ENCODE data around the gene TMPRSS9. TPM values are rescaled to one million over a fixed set of nuclear protein-coding genes. Genes with fewer than 3 reads are reported as not detected.

The TMPRSS9 gene
- total RNA-seq, 2 experiments from 2014 or later, result not detected

DNA sequence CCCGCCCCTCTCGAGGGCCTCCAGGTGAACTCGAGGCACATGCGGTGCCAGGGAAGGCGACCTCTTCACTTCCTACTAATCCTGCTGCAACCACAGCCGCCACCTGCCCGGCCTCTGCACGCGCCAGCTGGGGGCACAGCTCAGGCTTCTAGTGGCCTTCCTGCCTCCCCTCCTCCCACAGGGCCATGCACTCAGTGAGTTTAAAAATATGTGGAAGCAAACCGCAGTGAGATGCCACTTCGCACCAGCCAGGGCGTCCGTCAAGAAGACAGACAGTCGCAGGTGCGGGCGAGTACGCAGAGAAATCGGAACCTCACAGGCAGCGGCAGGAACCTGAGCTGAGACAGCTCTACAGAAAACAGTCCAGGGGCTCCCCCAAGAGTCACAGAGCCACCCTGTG is 86.3 kb downstream of the TMPRSS9 start:
- no peak overlapping the region for H3K27ac Mint-ChIP-seq
- ChIA-PET CTCF (no interaction called here), POLR2A (no interaction called here)
- H3K27me3 Mint-ChIP-seq, result no peaks in the 10 kb centered on the region
- intact Hi-C loops (cut with micrococcal nuclease), result no loop called here
- DNase-seq, result no peak
- H3K4me3 Mint-ChIP-seq, result no peak overlapping the region
- peaks cover 15% of the 10 kb centered on the region for H3K36me3 Mint-ChIP-seq
- peaks cover 12% of the 10 kb centered on the region for H3K4me1 Mint-ChIP-seq (ENCODE audit: low read depth)
- H3K9me3 Mint-ChIP-seq, result no peaks in the 10 kb centered on the region

DNA sequence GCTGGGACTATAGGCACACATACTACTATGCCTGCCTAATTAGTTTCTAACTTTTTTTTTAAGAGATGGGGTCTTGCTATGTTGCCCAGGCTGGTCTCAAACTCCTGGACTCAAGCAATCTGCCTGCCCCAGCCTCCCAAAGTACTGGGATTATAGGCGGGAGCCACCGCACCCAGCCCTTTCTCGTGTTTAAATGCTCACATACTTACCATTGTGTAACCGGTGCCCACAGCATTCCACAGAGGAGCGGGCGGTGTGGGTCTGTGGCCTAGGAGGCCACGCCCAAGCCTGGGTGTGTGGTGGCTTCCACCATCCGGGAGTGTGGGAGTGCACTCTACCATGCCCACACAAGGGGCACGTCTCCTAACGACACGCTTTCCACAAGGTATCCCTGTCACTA is 89.0 kb downstream of the TMPRSS9 start:
- Mint-ChIP-seq H3K36me3 (peaks cover 11% of the 10 kb centered on the region), H3K27ac (no peak overlapping the region), H3K27me3 (no peaks in the 10 kb centered on the region), H3K9me3 (no peaks in the 10 kb centered on the region), H3K4me1 (ENCODE audit: low read depth) (peaks cover 12% of the 10 kb centered on the region), H3K4me3 (no peak overlapping the region)
- ChIA-PET POLR2A (no interaction called here), CTCF (no interaction called here)
- intact Hi-C loops (cut with micrococcal nuclease), result no loop called here
- no peak for DNase-seq

DNA sequence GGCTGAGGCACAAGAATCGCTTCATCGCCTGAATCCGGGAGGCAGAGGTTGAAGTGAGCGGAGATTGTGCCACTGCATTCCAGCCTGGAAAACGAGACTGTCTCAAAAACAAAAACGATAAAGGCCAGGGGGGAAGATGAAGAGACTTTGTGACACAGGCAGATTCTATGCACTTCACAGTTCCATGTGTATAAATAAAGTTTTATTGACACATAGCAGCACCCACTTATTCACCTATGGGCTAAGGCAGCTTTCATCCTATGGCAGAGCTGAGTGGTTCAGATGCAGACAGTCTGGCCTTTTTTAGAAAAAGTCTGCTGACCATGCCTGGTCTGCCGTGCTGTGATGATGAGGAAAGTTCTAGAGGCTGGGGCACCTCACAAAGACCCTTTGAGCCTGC is 91.1 kb downstream of the TMPRSS9 start:
- no peaks in the 10 kb centered on the region for H3K9me3 Mint-ChIP-seq
- CTCF ChIA-PET, result interaction anchor here (0.5 kb wide), 1 partner anchor 12 kb away, joined by 4 read pairs; no protein-coding TSS in a partner anchor
- POLR2A ChIA-PET, result no interaction called here

GRCh38 chr19:2451741-2452140 is 91.7 kb downstream of the TMPRSS9 start:
- Mint-ChIP-seq H3K4me1 (ENCODE audit: low read depth) (peaks cover 20% of the 10 kb centered on the region), H3K27ac (no peak overlapping the region), H3K9me3 (no peaks in the 10 kb centered on the region), H3K27me3 (no peaks in the 10 kb centered on the region), H3K4me3 (no peak overlapping the region), H3K36me3 (peaks cover 12% of the 10 kb centered on the region)
- POLR2A ChIA-PET, result interaction anchor here (0.8 kb wide), 1 partner anchor 9 kb away, joined by 3 read pairs; no protein-coding TSS in a partner anchor
- no peak for DNase-seq
- intact Hi-C loops (cut with micrococcal nuclease), result loop anchor here (10.0 kb wide), 1 partner anchor 287 kb away; the partner anchor contains the start of gene DOT1L
- CTCF ChIA-PET, result no interaction called here

More for the DNA sequence above, 91.1 kb downstream of the TMPRSS9 start:
- Mint-ChIP-seq H3K4me1 (ENCODE audit: low read depth) (peaks cover 25% of the 10 kb centered on the region), H3K27me3 (no peaks in the 10 kb centered on the region), H3K27ac (no peak overlapping the region), H3K4me3 (no peak overlapping the region), H3K36me3 (peaks cover 13% of the 10 kb centered on the region)
- intact Hi-C loops (cut with micrococcal nuclease), result loop anchor here (10.0 kb wide), 1 partner anchor 286 kb away; the partner anchor contains the start of gene DOT1L
- no peak for DNase-seq

DNA sequence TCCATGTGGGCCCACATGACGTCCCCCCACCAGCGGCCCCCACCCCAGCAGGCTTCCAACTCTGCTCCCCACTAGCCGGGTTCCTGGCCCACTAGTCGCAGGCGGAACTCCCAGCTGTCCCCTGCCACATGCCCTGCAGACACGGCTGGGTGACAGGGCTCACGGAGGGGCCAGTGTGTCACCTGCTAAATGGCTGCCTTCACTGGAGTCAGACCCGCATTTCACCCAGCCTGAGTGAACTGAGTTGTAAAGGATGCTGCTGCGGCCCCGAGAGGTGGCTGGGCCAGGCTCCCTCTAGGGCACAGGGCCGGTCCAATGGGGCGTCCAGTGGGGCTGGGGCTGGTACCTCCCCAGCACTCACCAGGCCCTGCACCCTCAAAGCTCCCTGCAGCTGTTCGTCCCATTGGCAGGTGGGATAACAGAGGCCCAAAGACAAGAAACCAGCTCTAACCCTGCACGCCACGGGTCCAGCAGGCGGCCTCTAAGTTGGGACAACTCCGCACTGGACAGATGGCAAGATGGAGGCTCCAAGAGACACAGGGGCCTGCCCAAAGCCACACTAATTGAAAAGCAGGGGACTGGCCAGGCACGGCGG is 93.5 kb downstream of the TMPRSS9 start:
- DNase-seq, result no peak
- peaks cover 11% of the 10 kb centered on the region for H3K36me3 Mint-ChIP-seq
- H3K4me3 Mint-ChIP-seq, result no peak overlapping the region
- H3K27me3 Mint-ChIP-seq, result no peaks in the 10 kb centered on the region
- ChIA-PET CTCF (interaction anchor here (0.9 to 1.5 kb wide), 3 partner anchors 158 to 191 kb away, joined by 3 to 6 read pairs (median 3); no protein-coding TSS in a partner anchor), POLR2A (no interaction called here)
- no peak overlapping the region for H3K27ac Mint-ChIP-seq
- H3K9me3 Mint-ChIP-seq, result no peaks in the 10 kb centered on the region
- peaks cover 20% of the 10 kb centered on the region for H3K4me1 Mint-ChIP-seq (ENCODE audit: low read depth)
- intact Hi-C loops (cut with micrococcal nuclease), result loop anchor here (10.0 kb wide), 1 partner anchor 289 kb away; the partner anchor contains the start of gene DOT1L

DNA sequence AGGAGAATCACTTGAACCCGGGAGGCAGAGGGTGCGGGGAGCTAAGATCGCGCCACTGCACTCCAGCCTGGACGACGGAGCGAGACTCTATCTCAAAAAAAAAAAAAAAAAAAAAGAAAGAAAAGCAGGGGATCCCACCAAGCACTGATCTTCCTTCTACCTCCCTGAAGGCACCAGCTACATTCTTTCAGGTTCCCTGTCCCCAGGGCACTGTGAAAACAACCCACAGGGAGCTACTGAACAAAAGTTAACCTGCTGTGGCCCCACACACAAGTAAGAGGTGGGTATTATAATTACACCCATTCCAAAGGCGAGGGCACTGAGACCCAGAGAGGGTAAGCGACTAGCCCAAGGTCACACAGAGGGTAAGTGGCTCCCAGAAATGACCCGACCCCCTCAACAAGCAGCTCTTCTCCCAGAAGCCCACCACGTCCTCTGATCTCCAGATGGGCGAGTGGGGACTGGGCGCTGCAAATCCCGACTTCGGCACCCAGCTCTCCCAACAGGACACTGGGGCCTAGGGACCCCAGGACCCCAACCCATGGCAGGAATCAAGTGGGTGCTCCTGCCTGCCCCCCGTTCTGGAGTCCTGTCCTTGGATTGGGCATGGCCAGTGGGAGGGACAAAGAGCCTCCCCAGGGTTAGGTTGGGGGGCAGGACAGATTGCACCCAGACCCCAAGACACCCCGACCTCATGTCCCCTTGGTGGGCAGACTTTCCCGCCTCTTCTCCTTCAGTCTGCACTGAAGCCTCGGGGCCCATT is 94.3 kb downstream of the TMPRSS9 start:
- Mint-ChIP-seq H3K9me3 (no peaks in the 10 kb centered on the region), H3K27me3 (no peaks in the 10 kb centered on the region), H3K36me3 (peaks cover 11% of the 10 kb centered on the region), H3K27ac (no peak overlapping the region), H3K4me3 (peak overlapping the region; percentile 83), H3K4me1 (ENCODE audit: low read depth) (peaks cover 20% of the 10 kb centered on the region)
- POLR2A ChIA-PET, result interaction anchor here (0.8 to 2.1 kb wide), 2 partner anchors 22 to 27 kb away, joined by 3 to 7 read pairs; partner anchors contain the start of genes GADD45B and TIMM13
- DNase-seq, result no peak
- intact Hi-C loops (cut with micrococcal nuclease), result loop anchor here (10.0 kb wide), 1 partner anchor 290 kb away; the partner anchor contains the start of gene DOT1L
- CTCF ChIA-PET, result interaction anchor here (0.9 to 1.5 kb wide), 4 partner anchors 157 to 192 kb away, joined by 3 to 6 read pairs (median 3); no protein-coding TSS in a partner anchor

DNA sequence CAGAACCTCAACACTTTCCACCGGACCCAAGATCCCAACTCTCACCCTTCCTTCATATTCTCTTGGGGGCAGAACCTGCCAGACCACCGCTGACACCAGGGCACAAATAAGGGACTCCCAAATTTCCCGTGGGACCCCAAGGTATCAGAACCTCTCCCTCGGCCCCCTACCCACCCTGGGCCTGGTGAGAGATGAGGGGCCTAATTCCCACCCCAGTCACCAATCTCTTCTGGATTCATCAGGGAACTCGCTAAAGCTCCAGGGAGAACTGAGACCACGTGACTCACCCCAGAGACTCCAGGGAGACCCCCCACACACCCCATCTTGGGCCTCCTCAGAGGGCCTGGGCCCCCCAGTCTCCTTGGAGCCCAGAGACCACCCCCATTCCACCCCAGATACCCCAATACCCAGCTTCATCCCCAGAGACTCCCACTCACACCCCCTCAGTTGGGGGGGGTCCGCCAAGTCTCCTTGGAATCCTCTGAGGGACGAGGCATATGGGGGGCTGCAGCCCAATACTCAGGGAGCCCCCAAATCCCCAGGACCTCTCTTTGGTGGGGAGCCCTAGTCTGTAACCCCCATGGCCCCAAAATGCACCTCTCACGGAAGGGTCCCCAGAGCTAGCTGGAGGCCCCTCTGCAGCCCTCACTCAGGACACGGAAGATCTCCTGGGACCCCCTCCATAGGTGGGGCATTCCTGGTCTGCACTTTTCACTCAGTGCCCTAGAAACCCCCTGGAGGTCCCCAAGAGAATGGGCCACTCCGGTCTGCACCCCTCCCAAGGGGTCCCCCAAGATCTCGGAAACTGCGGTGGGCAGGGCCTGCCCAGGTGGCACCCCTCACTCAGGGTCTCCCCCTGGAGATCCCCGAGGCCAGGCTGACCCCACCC is 95.1 kb downstream of the TMPRSS9 start:
- DNase-seq, result no peak
- intact Hi-C loops (cut with micrococcal nuclease), result loop anchor here (10.0 kb wide), 1 partner anchor 290 kb away; the partner anchor contains the start of gene DOT1L
- ChIA-PET POLR2A (interaction anchor here (0.8 to 2.1 kb wide), 4 partner anchors 21 to 28 kb away, joined by 3 to 11 read pairs (median 8); partner anchors contain the start of genes GADD45B and TIMM13), CTCF (interaction anchor here (1.2 to 2.5 kb wide), 4 partner anchors 21 to 182 kb away, joined by 3 to 13 read pairs (median 8); partner anchors contain the start of gene GADD45B)
- no peaks in the 10 kb centered on the region for H3K9me3 Mint-ChIP-seq
- H3K27ac Mint-ChIP-seq, result peak overlapping the region; percentile 54
- H3K4me1 Mint-ChIP-seq (ENCODE audit: low read depth), result peaks cover 18% of the 10 kb centered on the region
- peak overlapping the region; percentile 83 for H3K4me3 Mint-ChIP-seq
- peaks cover 8% of the 10 kb centered on the region for H3K36me3 Mint-ChIP-seq
- H3K27me3 Mint-ChIP-seq, result no peaks in the 10 kb centered on the region

- H3K36me3 Mint-ChIP-seq, result peaks cover 8% of the 10 kb centered on the region
- H3K9me3 Mint-ChIP-seq, result no peaks in the 10 kb centered on the region
- peak; percentile 62 for DNase-seq
- POLR2A ChIA-PET, result interaction anchor here (1.0 to 2.1 kb wide), 8 partner anchors 20 to 220 kb away, joined by 3 to 11 read pairs (median 10); partner anchors contain the start of genes GADD45B, PLEKHJ1 and TIMM13
- peak overlapping the region; percentile 83 for H3K4me3 Mint-ChIP-seq
- H3K27ac Mint-ChIP-seq, result peak overlapping the region; percentile 82
- intact Hi-C loops (cut with micrococcal nuclease), result loop anchor here (10.0 kb wide), 1 partner anchor 291 kb away; the partner anchor contains the start of gene DOT1L
- no peaks in the 10 kb centered on the region for H3K27me3 Mint-ChIP-seq
- H3K4me1 Mint-ChIP-seq (ENCODE audit: low read depth), result peaks cover 18% of the 10 kb centered on the region
- CTCF ChIA-PET, result interaction anchor here (0.6 to 2.5 kb wide), 10 partner anchors 12 to 181 kb away, joined by 3 to 13 read pairs (median 4); partner anchors contain the start of gene GADD45B
These were observed 95.9 kb downstream of the TMPRSS9 start for GRCh38 chr19:2455851-2456570.

- ChIA-PET CTCF (interaction anchor here (1.2 to 2.5 kb wide), 7 partner anchors 14 to 157 kb away, joined by 4 to 13 read pairs (median 6); partner anchors contain the start of gene GADD45B), POLR2A (interaction anchor here (0.5 to 2.1 kb wide), 8 partner anchors 19 to 221 kb away, joined by 3 to 11 read pairs (median 10); partner anchors contain the start of genes GADD45B, PLEKHJ1 and TIMM13)
- no peak for DNase-seq
- Mint-ChIP-seq H3K9me3 (no peaks in the 10 kb centered on the region), H3K4me3 (peak overlapping the region; percentile 81), H3K27ac (peak overlapping the region; percentile 90), H3K36me3 (peaks cover 8% of the 10 kb centered on the region), H3K27me3 (no peaks in the 10 kb centered on the region), H3K4me1 (ENCODE audit: low read depth) (peaks cover 21% of the 10 kb centered on the region)
- intact Hi-C loops (cut with micrococcal nuclease), result loop anchor here (10.0 kb wide), 1 partner anchor 293 kb away; the partner anchor contains the start of gene DOT1L
These were observed 97.5 kb downstream of the TMPRSS9 start for GRCh38 chr19:2457394-2458037.

DNA sequence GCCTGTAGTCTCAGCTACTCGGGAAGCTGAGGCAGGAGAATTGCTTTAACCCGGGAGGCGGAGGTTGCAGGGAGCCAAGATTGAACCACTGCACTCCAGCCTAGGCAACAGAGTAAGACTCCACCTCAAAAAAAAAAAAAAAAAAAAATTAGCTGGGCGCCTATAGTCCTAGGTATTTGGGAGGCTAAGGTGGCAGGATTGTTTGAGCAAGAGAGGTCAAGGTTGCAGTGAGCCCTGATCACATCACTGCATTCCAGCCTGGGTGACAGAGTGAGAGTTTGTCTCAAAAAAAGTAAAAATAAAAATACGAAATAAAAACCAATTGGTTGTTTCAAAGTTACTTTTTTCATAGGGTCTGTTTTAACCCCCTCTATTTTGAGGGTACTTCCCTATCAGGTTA is 98.0 kb downstream of the TMPRSS9 start:
- intact Hi-C loops (cut with micrococcal nuclease), result loop anchor here (10.0 kb wide), 1 partner anchor 293 kb away; the partner anchor contains the start of gene DOT1L
- no peak overlapping the region for H3K27ac Mint-ChIP-seq
- POLR2A ChIA-PET, result interaction anchor here (0.5 to 2.1 kb wide), 2 partner anchors 35 to 141 kb away, joined by 3 to 10 read pairs; no protein-coding TSS in a partner anchor
- H3K9me3 Mint-ChIP-seq, result no peaks in the 10 kb centered on the region
- no peak overlapping the region for H3K4me3 Mint-ChIP-seq
- CTCF ChIA-PET, result interaction anchor here (1.6 to 2.5 kb wide), 2 partner anchors 15 to 18 kb away, joined by 5 to 9 read pairs; partner anchors contain the start of gene GADD45B
- H3K4me1 Mint-ChIP-seq (ENCODE audit: low read depth), result peaks cover 21% of the 10 kb centered on the region
- peaks cover 8% of the 10 kb centered on the region for H3K36me3 Mint-ChIP-seq
- DNase-seq, result no peak
- no peaks in the 10 kb centered on the region for H3K27me3 Mint-ChIP-seq

All from activated CD4-positive, alpha-beta memory T cell treated with anti-CD3 and anti-CD28 coated beads for 36 hours (primary cell).